HepG2 (cell line): Measurements from ENCODE around the gene MYRIP. TPM values are rescaled to one million over a fixed set of nuclear protein-coding genes. Genes with fewer than 3 reads are reported as not detected.

Experiments used
- ATAC-seq: fragments of 200-7000 bp; cut with Tn5 transposase; 3 replicates; pipeline ENCODE4 v1.9.1; 2020; ENCODE audit warnings: mild to moderate bottlenecking, moderate library complexity
- BruUV-seq: library from RNA; stranded (reverse); fragments of 400-500 nt; replicated peaks from 2 replicates; lab custom pipeline; 2021; lab: Mats Ljungman, UMichigan
- CTCF ChIA-PET: fragments of 300-600 bp; formaldehyde crosslinking; extraction: SDS; loops from one replicate; lab custom pipeline; 2021; ENCODE audit warnings: low total read pairs, inconsistent platforms, low intra/inter-chr PET ratio; lab: Yijun Ruan, JAX
- POLR2A ChIA-PET: fragments of 350-600 bp; sonication (Branson Sonifier 250); formaldehyde crosslinking; loops from one replicate; lab custom pipeline; 2020; ENCODE audit warnings: antibody characterized with exemption, inconsistent platforms; lab: Yijun Ruan, JAX
- DNase-seq: peaks from one replicate; pipeline ENCODE4 v3.0.0-alpha.2; 2015; ENCODE audit warnings: low spot score
- FAIRE-seq: peaks from 3 replicates; lab custom pipeline; 2011; peaks lifted over from hg19 to GRCh38; lab: Jason Lieb, UNC
- H2AFZ ChIP-seq: one replicate; pipeline ENCODE4 v1.6.1; 2011; ENCODE audit warnings: low read length, inconsistent platforms
- H3K27ac ChIP-seq: fragments of 300-600 bp; 3 replicates; pipeline ENCODE4 v1.8.0; 2011; ENCODE audit warnings: mixed run types, mild to moderate bottlenecking, mixed read lengths, low read length, inconsistent platforms; ENCODE audit not compliant: insufficient read depth; ENCODE audit errors: extremely low read length
- H3K27me3 ChIP-seq, 2 experiments: fragments of 200-600 bp in 1 of 2; 2 replicates in 1 of 2; 3 replicates in 1 of 2; pipeline versions ENCODE4 v1.6.0 to v1.8.0; 2011; ENCODE audit warnings: low read length in 2 of 2, mild to moderate bottlenecking in 2 of 2, moderate library complexity in 2 of 2, inconsistent platforms in 1 of 2; ENCODE audit not compliant: insufficient read depth in 2 of 2, control insufficient read depth in 1 of 2
- H3K36me3 ChIP-seq, 2 experiments: fragments of 200-600 bp in 1 of 2; replicated peaks in 1 of 2; 2 replicates in 1 of 2; 3 replicates in 1 of 2; pipeline versions ENCODE4 v1.5.1 to v1.8.0; 2011; ENCODE audit warnings: low read length in 2 of 2, inconsistent platforms in 1 of 2; ENCODE audit not compliant: insufficient read depth in 2 of 2, control insufficient read depth in 1 of 2
- H3K4me1 ChIP-seq: 2 replicates; pipeline ENCODE4 v1.5.1; 2012; ENCODE audit warnings: low read length, inconsistent platforms; ENCODE audit not compliant: insufficient read depth
- H3K4me2 ChIP-seq: 2 replicates; pipeline ENCODE4 v1.6.0; 2011; ENCODE audit warnings: low read depth, low read length, inconsistent platforms
- H3K4me3 ChIP-seq, 3 experiments: fragments of 200-600 bp in 1 of 3; sonication (generic), shearing (Covaris generic) in 1 of 3; replicated peaks in 1 of 3; 2 replicates each; pipeline ENCODE4 v1.5.1; 2011 to 2016; ENCODE audit warnings: low read length in 3 of 3, inconsistent platforms in 2 of 3, low read depth in 2 of 3, mild to moderate bottlenecking in 2 of 3, control low read depth in 1 of 3, mixed read lengths in 1 of 3; ENCODE audit not compliant: insufficient read depth in 1 of 3
- H3K79me2 ChIP-seq: one replicate; pipeline ENCODE4 v1.6.1; 2011; ENCODE audit warnings: low read length, inconsistent platforms; ENCODE audit not compliant: insufficient read depth
- H3K9ac ChIP-seq: 2 replicates; pipeline ENCODE4 v1.6.0; 2011; ENCODE audit warnings: mild to moderate bottlenecking, low read depth, low read length, inconsistent platforms; ENCODE audit not compliant: insufficient read depth
- H3K9me3 ChIP-seq: 2 replicates; pipeline ENCODE4 v1.5.1; 2012; ENCODE audit warnings: mild to moderate bottlenecking, low read length
- H4K20me1 ChIP-seq: 2 replicates; pipeline ENCODE4 v1.6.0; 2011; ENCODE audit warnings: inconsistent platforms, mild to moderate bottlenecking, low read length, moderate library complexity; ENCODE audit not compliant: insufficient read depth
- MXD1 ChIP-seq: sonication (generic); formaldehyde crosslinking; IDR thresholded peaks from 2 replicates; pipeline ENCODE4 v1.4.0; 2020; ENCODE audit warnings: mild to moderate bottlenecking, missing genetic modification reagents
- SP2 ChIP-seq: sonication (generic); formaldehyde crosslinking; IDR thresholded peaks from 2 replicates; pipeline ENCODE4 v1.5.1; 2020; ENCODE audit warnings: mild to moderate bottlenecking, missing genetic modification reagents
- TARDBP ChIP-seq: sonication (generic); formaldehyde crosslinking; IDR thresholded peaks from 2 replicates; pipeline ENCODE4 v1.8.0; 2022; ENCODE audit warnings: mild to moderate bottlenecking, missing genetic modification reagents
- USF2 ChIP-seq, 2 experiments: sonication (generic) in 1 of 2; formaldehyde crosslinking in 1 of 2; IDR thresholded peaks; 2 replicates each; pipeline versions ENCODE4 v1.5.1 to v1.6.1; 2011 to 2020; ENCODE audit warnings: borderline replicate concordance in 1 of 2, low read depth in 1 of 2, low read length in 1 of 2, mild to moderate bottlenecking in 1 of 2, missing genetic modification reagents in 1 of 2, moderate library complexity in 1 of 2
- ZBTB46 ChIP-seq: sonication (generic); formaldehyde crosslinking; IDR thresholded peaks from 2 replicates; pipeline ENCODE4 v1.4.0; 2020; ENCODE audit warnings: mild to moderate bottlenecking, missing genetic modification reagents, borderline replicate concordance
- ZFP82 ChIP-seq: sonication (generic); formaldehyde crosslinking; IDR thresholded peaks from 2 replicates; pipeline ENCODE4 v1.5.1; 2020; ENCODE audit warnings: mild to moderate bottlenecking, missing genetic modification reagents, borderline replicate concordance
- ZNF160 ChIP-seq: sonication (generic); formaldehyde crosslinking; IDR thresholded peaks from 2 replicates; pipeline ENCODE4 v1.8.0; 2022; ENCODE audit warnings: mild to moderate bottlenecking, inconsistent platforms, missing genetic modification reagents
- ZNF577 ChIP-seq: sonication (generic); formaldehyde crosslinking; IDR thresholded peaks from 2 replicates; pipeline ENCODE4 v1.4.0; 2020; ENCODE audit warnings: mild to moderate bottlenecking, low read depth, missing genetic modification reagents, borderline replicate concordance
- ZNF766 ChIP-seq: sonication (generic); formaldehyde crosslinking; IDR thresholded peaks from 2 replicates; pipeline ENCODE4 v1.5.0; 2020; ENCODE audit warnings: missing genetic modification reagents, borderline replicate concordance
- ZZZ3 ChIP-seq: sonication (generic); formaldehyde crosslinking; IDR thresholded peaks from 2 replicates; pipeline ENCODE4 v1.4.0; 2020; ENCODE audit warnings: missing genetic modification reagents, mild to moderate bottlenecking, borderline replicate concordance
- WGBS: methylation state at CpG from one replicate; pipeline ENCODE4 v1.1.6; 2017; ENCODE audit warnings: low lambda C conversion rate; 5-methylcytosine and 5-hydroxymethylcytosine counted together
- in situ Hi-C: cut with HindIII; loops from 2 replicates; pipeline ENCODE4 v1.10.0; 2017; ENCODE audit warnings: low pct_unique_long_range_greater_than_20kb; ENCODE audit not compliant: extremely low pct_ligation_motif_present
- intact Hi-C: fragments of 100-400 bp; cut with micrococcal nuclease; formaldehyde crosslinking; loops from one replicate; pipeline ENCODE4 v1.10.0; 2022; ENCODE audit not compliant: unreplicated experiment
- polyA plus RNA-seq, 8 experiments: library from polyadenylated mRNA; depleted of rRNA in 3 of 8; stranded (reverse) in 7 of 8; unstranded in 1 of 8; fragments of >200 nt; fragmentation: Illumina TruSeq in 4 of 8; extraction: Trizol in 4 of 8; gene quantifications; 2 replicates each; pipeline versions ENCODE4 v1.2.1 to v1.2.3, GENCODE V29; 2011 to 2016; ENCODE audit warnings: low read depth in 4 of 8, missing spikeins in 1 of 8, mixed read lengths in 1 of 8; ENCODE audit not compliant: insufficient read depth in 1 of 8
- total RNA-seq, 5 experiments: library from RNA; depleted of rRNA; stranded (reverse); fragments of >200 nt; fragmentation: Illumina TruSeq; extraction: Trizol; gene quantifications; 2 replicates each; pipeline ENCODE4 v1.2.3, GENCODE V29; 2016; ENCODE audit warnings: low read depth in 1 of 5
- TF ChIP-seq, protein P1 (sequence below): IDR thresholded peaks from 2 replicates; pipeline ENCODE4 v1.6.1; 2016; ENCODE audit warnings: missing genetic modification reagents, missing compliant biosample characterization
- TF ChIP-seq, protein P2 (sequence below), 2 experiments: IDR thresholded peaks; 2 replicates each; pipeline ENCODE4 v1.6.1; 2011 to 2012; ENCODE audit warnings: low read length in 2 of 2, borderline replicate concordance in 1 of 2, low read depth in 1 of 2, mild to moderate bottlenecking in 1 of 2, moderate library complexity in 1 of 2

Gene MYRIP
- total and polyA plus RNA-seq, 2 of the 13 experiments (the other 11 are each of a cell fraction or from before 2014, with no cell fraction given) = 0.64 to 0.84 TPM

GRCh38 chr3:40192628-40193027 is 383.2 kb downstream of the MYRIP start:
- Histone ChIP-seq H2AFZ (no peak overlapping the region), H3K27me3 (no peaks in the 10 kb centered on the region), H3K4me2 (no peak overlapping the region), H4K20me1 (no peaks in the 10 kb centered on the region), H3K4me3 (no peak overlapping the region), H3K79me2 (no peaks in the 10 kb centered on the region), H3K9ac (no peak overlapping the region), H3K36me3 (no peaks in the 10 kb centered on the region), H3K9me3 (no peaks in the 10 kb centered on the region), H3K27ac (no peak overlapping the region), H3K4me1 (no peaks in the 10 kb centered on the region)
- ATAC-seq = no peak
- WGBS = 72% methylated on average over 3 of the region's 3 CpGs
- no peak for DNase-seq
- in situ Hi-C loops (loop anchor here (5.0 to 25.0 kb wide), 2 partner anchors 125 to 480 kb away; no protein-coding TSS in a partner anchor), intact Hi-C loops (loop anchor here (1.0 kb wide), 1 partner anchor 125 kb away; no protein-coding TSS in a partner anchor)
- ChIA-PET CTCF (interaction anchor here (2.3 kb wide), 1 partner anchor 124 kb away, joined by 30 read pairs; no protein-coding TSS in a partner anchor), POLR2A (no interaction called here)
- no peak for FAIRE-seq
- BruUV-seq = no TSS peak
- TF ChIP-seq ZFP82 = no peak
- no peak for TF ChIP-seq USF2 (IDR thresholded peaks at IDR 0.05; ENCODE audit: low read depth, low read length)
- TF ChIP-seq USF2 (CRISPR knock-in tag; IDR thresholded peaks at IDR 0.05; ENCODE audit: borderline replicate concordance) = no peak
- no peak for TF ChIP-seq MXD1
- TF ChIP-seq ZZZ3 (CRISPR knock-in tag) = no peak
- no peak for TF ChIP-seq SP2 (CRISPR knock-in tag)
- no peak for TF ChIP-seq TARDBP (CRISPR knock-in tag)
- TF ChIP-seq, protein P1, sequence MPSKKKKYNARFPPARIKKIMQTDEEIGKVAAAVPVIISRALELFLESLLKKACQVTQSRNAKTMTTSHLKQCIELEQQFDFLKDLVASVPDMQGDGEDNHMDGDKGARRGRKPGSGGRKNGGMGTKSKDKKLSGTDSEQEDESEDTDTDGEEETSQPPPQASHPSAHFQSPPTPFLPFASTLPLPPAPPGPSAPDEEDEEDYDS (CRISPR knock-in tag) = no peak
- TF ChIP-seq, protein P2, sequence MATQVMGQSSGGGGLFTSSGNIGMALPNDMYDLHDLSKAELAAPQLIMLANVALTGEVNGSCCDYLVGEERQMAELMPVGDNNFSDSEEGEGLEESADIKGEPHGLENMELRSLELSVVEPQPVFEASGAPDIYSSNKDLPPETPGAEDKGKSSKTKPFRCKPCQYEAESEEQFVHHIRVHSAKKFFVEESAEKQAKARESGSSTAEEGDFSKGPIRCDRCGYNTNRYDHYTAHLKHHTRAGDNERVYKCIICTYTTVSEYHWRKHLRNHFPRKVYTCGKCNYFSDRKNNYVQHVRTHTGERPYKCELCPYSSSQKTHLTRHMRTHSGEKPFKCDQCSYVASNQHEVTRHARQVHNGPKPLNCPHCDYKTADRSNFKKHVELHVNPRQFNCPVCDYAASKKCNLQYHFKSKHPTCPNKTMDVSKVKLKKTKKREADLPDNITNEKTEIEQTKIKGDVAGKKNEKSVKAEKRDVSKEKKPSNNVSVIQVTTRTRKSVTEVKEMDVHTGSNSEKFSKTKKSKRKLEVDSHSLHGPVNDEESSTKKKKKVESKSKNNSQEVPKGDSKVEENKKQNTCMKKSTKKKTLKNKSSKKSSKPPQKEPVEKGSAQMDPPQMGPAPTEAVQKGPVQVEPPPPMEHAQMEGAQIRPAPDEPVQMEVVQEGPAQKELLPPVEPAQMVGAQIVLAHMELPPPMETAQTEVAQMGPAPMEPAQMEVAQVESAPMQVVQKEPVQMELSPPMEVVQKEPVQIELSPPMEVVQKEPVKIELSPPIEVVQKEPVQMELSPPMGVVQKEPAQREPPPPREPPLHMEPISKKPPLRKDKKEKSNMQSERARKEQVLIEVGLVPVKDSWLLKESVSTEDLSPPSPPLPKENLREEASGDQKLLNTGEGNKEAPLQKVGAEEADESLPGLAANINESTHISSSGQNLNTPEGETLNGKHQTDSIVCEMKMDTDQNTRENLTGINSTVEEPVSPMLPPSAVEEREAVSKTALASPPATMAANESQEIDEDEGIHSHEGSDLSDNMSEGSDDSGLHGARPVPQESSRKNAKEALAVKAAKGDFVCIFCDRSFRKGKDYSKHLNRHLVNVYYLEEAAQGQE (IDR thresholded peaks at IDR 0.05; ENCODE audit: borderline replicate concordance in 1 of 2, low read depth in 1 of 2, low read length in 2 of 2) = no peak
- TF ChIP-seq ZNF577 (CRISPR knock-in tag) = no peak
- no peak for TF ChIP-seq ZNF160 (CRISPR knock-in tag)
- TF ChIP-seq ZNF766 (CRISPR knock-in tag) = no peak
- TF ChIP-seq ZBTB46 = no peak
